H9 (cell line): ENCODE measurements around the gene NKAPD1. TPM values are rescaled to one million over a fixed set of nuclear protein-coding genes. Genes with fewer than 3 reads are reported as not detected.

Source experiments
- DNase-seq: peaks from one replicate; pipeline ENCODE4 v3.0.0-alpha.2; 2017
- H2AFZ ChIP-seq: one replicate; pipeline ENCODE4 v1.6.1; 2013; ENCODE audit warnings: mild to moderate bottlenecking, low read length, control low read depth, moderate library complexity
- H2AK5ac ChIP-seq: 2 replicates; pipeline ENCODE4 v1.6.1; 2013; ENCODE audit warnings: low read length, control low read depth, mixed read lengths; ENCODE audit not compliant: insufficient read length
- H2BK120ac ChIP-seq: one replicate; pipeline ENCODE4 v1.6.1; 2013; ENCODE audit warnings: low read depth, mild to moderate bottlenecking, low read length, control low read depth, inconsistent platforms; ENCODE audit not compliant: poor library complexity, severe bottlenecking
- H2BK12ac ChIP-seq: 2 replicates; pipeline ENCODE4 v1.6.1; 2013; ENCODE audit warnings: low read length, control low read depth, mixed read lengths, low read depth; ENCODE audit not compliant: insufficient read length
- H2BK15ac ChIP-seq: 2 replicates; pipeline ENCODE4 v1.6.1; 2013; ENCODE audit warnings: low read depth, low read length, control low read depth
- H2BK20ac ChIP-seq: one replicate; pipeline ENCODE4 v1.6.1; 2013; ENCODE audit warnings: low read depth, mild to moderate bottlenecking, low read length, control low read depth, inconsistent platforms; ENCODE audit not compliant: poor library complexity, severe bottlenecking
- H2BK5ac ChIP-seq: 2 replicates; pipeline ENCODE4 v1.6.1; 2013; ENCODE audit warnings: low read length, control low read depth, mixed read lengths; ENCODE audit not compliant: insufficient read length
- H3K14ac ChIP-seq: 2 replicates; pipeline ENCODE4 v1.6.1; 2013; ENCODE audit warnings: low read length, control low read depth; ENCODE audit not compliant: insufficient read depth
- H3K18ac ChIP-seq: 2 replicates; pipeline ENCODE4 v1.6.1; 2013; ENCODE audit warnings: low read depth, mild to moderate bottlenecking, mixed read lengths, low read length, control low read depth; ENCODE audit not compliant: insufficient read length
- H3K23ac ChIP-seq: 2 replicates; pipeline ENCODE4 v1.6.1; 2013; ENCODE audit warnings: low read length, control low read depth, mixed read lengths, low read depth; ENCODE audit not compliant: insufficient read length
- H3K23me2 ChIP-seq: 2 replicates; pipeline ENCODE4 v1.6.1; 2013; ENCODE audit warnings: low read depth, mild to moderate bottlenecking, mixed read lengths, low read length, control low read depth; ENCODE audit not compliant: insufficient read length, poor library complexity, severe bottlenecking
- H3K27ac ChIP-seq: 2 replicates; pipeline ENCODE4 v1.5.1; 2013; ENCODE audit warnings: low read length, control low read depth, mixed read lengths, low read depth; ENCODE audit not compliant: insufficient read length
- H3K27me3 ChIP-seq: 2 replicates; pipeline ENCODE4 v1.6.1; 2013; ENCODE audit warnings: low read length, control low read depth, inconsistent platforms; ENCODE audit not compliant: insufficient read depth
- H3K4ac ChIP-seq: 2 replicates; pipeline ENCODE4 v1.6.1; 2013; ENCODE audit warnings: low read depth, mild to moderate bottlenecking, control low read depth, inconsistent platforms, low read length, moderate library complexity
- H3K4me1 ChIP-seq: 2 replicates; pipeline ENCODE4 v1.6.1; 2013; ENCODE audit warnings: low read length, control low read depth, inconsistent platforms; ENCODE audit not compliant: insufficient read depth
- H3K4me2 ChIP-seq: 2 replicates; pipeline ENCODE4 v1.6.1; 2013; ENCODE audit warnings: low read length, control low read depth, mixed read lengths; ENCODE audit not compliant: insufficient read length, insufficient read depth
- H3K56ac ChIP-seq: 2 replicates; pipeline ENCODE4 v1.6.1; 2013; ENCODE audit warnings: low read depth, mild to moderate bottlenecking, mixed read lengths, low read length, control low read depth; ENCODE audit not compliant: insufficient read length
- H3K79me1 ChIP-seq: 2 replicates; pipeline ENCODE4 v1.6.1; 2013; ENCODE audit warnings: low read depth, mild to moderate bottlenecking, moderate library complexity, low read length, control low read depth, inconsistent platforms; ENCODE audit not compliant: insufficient read depth, poor library complexity, severe bottlenecking
- H3K79me2 ChIP-seq: 2 replicates; pipeline ENCODE4 v1.6.1; 2013; ENCODE audit warnings: low read length, control low read depth, inconsistent platforms; ENCODE audit not compliant: insufficient read depth
- H3K9ac ChIP-seq: 2 replicates; pipeline ENCODE4 v1.6.1; 2013; ENCODE audit warnings: low read length, control low read depth, mixed read lengths; ENCODE audit not compliant: insufficient read length; ENCODE audit errors: extremely low read depth
- H3K9me3 ChIP-seq: one replicate; pipeline ENCODE4 v1.6.1; 2013; ENCODE audit warnings: low read depth, low read length, inconsistent platforms; ENCODE audit not compliant: control insufficient read depth
- H3T11ph ChIP-seq: one replicate; pipeline ENCODE4 v1.6.1; 2013; ENCODE audit warnings: mild to moderate bottlenecking, low read length, control low read depth, inconsistent platforms
- H4K20me1 ChIP-seq: one replicate; pipeline ENCODE4 v1.6.1; 2013; ENCODE audit not compliant: control insufficient read depth, insufficient read length, insufficient read depth
- H4K5ac ChIP-seq: 2 replicates; pipeline ENCODE4 v1.6.1; 2013; ENCODE audit warnings: low read depth, mild to moderate bottlenecking, mixed read lengths, low read length, control low read depth; ENCODE audit not compliant: insufficient read length
- H4K8ac ChIP-seq: replicated peaks from 2 replicates; pipeline ENCODE4 v1.6.1; 2013; ENCODE audit warnings: low read length, control low read depth, mixed read lengths, low read depth; ENCODE audit not compliant: insufficient read length
- H4K91ac ChIP-seq: 2 replicates; pipeline ENCODE4 v1.6.1; 2013; ENCODE audit warnings: low read depth, mild to moderate bottlenecking, moderate library complexity, mixed read lengths, low read length, control low read depth; ENCODE audit not compliant: insufficient read length
- H3K27ac Mint-ChIP-seq, 3 experiments: 2 replicates in 2 of 3; 3 replicates in 1 of 3; pipeline ENCODE4 v1.8.0; 2020 to 2021; ENCODE audit warnings: mixed read lengths in 3 of 3, mild to moderate bottlenecking in 1 of 3, moderate library complexity in 1 of 3
- H3K27me3 Mint-ChIP-seq: 2 replicates; pipeline ENCODE4 v1.8.0; 2021; ENCODE audit warnings: low read depth, mild to moderate bottlenecking, moderate library complexity, mixed read lengths
- H3K36me3 Mint-ChIP-seq, 3 experiments: 2 replicates in 2 of 3; 3 replicates in 1 of 3; pipeline ENCODE4 v1.8.0; 2020 to 2021; ENCODE audit warnings: low read depth in 3 of 3, mixed read lengths in 3 of 3; ENCODE audit not compliant: insufficient read depth in 1 of 3
- H3K4me1 Mint-ChIP-seq, 2 experiments: 2 replicates each; pipeline ENCODE4 v1.8.0; 2020; ENCODE audit warnings: mixed read lengths in 2 of 2
- H3K4me3 Mint-ChIP-seq, 2 experiments: 2 replicates in 1 of 2; 3 replicates in 1 of 2; pipeline ENCODE4 v1.8.0; 2020 to 2021; ENCODE audit warnings: mild to moderate bottlenecking in 2 of 2, mixed read lengths in 2 of 2, moderate library complexity in 1 of 2
- H3K9me3 Mint-ChIP-seq, 2 experiments: 2 replicates in 1 of 2; 3 replicates in 1 of 2; pipeline ENCODE4 v1.8.0; 2020; ENCODE audit warnings: mild to moderate bottlenecking in 2 of 2, mixed read lengths in 2 of 2, moderate library complexity in 1 of 2
- WGBS: extraction: QIAGEN DNeasy Blood & Tissue Kit; methylation state at CpG from one replicate; pipeline ENCODE4 v1.1.7; 2013; ENCODE audit warnings: missing lambda C conversion rate, low lambda C conversion rate, mixed read lengths; ENCODE audit not compliant: insufficient read length; ENCODE audit errors: extremely low coverage; 5-methylcytosine and 5-hydroxymethylcytosine counted together
- total RNA-seq: library from RNA; stranded (reverse); gene quantifications from 2 replicates; pipeline ENCODE4 v1.2.1, GENCODE V29; 2021
- TF ChIP-seq, protein P1 (sequence below): fragments of 200-600 bp; sonication (generic); conservative IDR thresholded peaks from 3 replicates; pipeline ENCODE4 v1.8.0; 2021; ENCODE audit warnings: antibody characterized with exemption, mild to moderate bottlenecking

NKAPD1 gene
- total RNA-seq, 1 experiment from 2014 or later, result 25.9 TPM

DNA sequence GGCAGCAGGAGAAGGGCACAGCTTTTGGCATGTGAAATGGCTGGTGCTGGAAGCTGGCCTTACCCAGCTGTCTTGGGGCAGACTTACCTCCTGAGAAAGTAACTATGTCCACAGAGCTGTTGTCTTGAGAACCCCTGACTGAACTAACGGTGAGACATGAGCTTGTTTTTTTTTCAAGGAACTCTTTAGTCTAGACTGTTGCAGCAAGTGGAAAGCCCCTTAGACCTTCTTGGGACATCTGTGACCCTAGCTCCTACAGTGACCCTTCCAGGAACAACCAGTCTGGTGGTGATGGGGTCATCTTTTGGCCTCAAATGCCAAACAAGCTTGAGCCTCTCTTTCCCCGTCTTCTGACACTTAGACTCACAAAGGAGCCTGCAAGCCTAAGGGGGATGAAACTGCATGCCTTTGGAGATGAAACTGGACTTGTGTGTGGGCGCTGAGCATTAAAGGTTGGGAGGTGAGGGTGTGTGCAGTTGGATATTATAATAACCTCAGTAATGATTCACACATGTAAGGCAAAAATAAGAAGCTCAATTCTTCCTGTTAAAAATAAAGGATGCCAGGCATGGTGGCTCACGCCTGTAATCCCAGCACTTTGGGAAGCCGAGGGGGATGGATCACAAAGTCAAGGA lies 48.0 kb downstream of the NKAPD1 start:
- no peak overlapping the region for H2BK5ac ChIP-seq
- no peak overlapping the region for H3K14ac ChIP-seq
- no peak overlapping the region for H4K8ac ChIP-seq
- Mint-ChIP-seq H3K27ac (no peak overlapping the region; a peak in 1 of 7 replicates), H3K4me1 (no peaks in the 10 kb centered on the region), H3K4me3 (no peak overlapping the region), H3K9me3 (peaks cover 0 to 3% of the 10 kb centered on the region in 2 experiments; a peak in 2 of 5 replicates), H3K36me3 (no peaks in the 10 kb centered on the region), H3K27me3 (no peaks in the 10 kb centered on the region)
- no peak overlapping the region for H2BK120ac ChIP-seq
- H3K9me3 ChIP-seq, result no peaks in the 10 kb centered on the region
- H3K4ac ChIP-seq, result no peak overlapping the region
- no peak overlapping the region for H3K4me2 ChIP-seq
- H3K79me2 ChIP-seq, result no peaks in the 10 kb centered on the region
- no peaks in the 10 kb centered on the region for H3K27me3 ChIP-seq
- H3K23ac ChIP-seq, result no peak overlapping the region
- H3K27ac ChIP-seq, result no peak overlapping the region
- no peaks in the 10 kb centered on the region for H4K20me1 ChIP-seq
- H3K18ac ChIP-seq, result no peak overlapping the region
- H2BK15ac ChIP-seq, result no peak overlapping the region
- H3T11ph ChIP-seq, result no peak overlapping the region
- WGBS, result no CpG with 5 or more reads among the region's 5 CpGs
- H2AK5ac ChIP-seq, result no peak overlapping the region
- H4K91ac ChIP-seq, result no peak overlapping the region
- no peak overlapping the region for H2BK20ac ChIP-seq
- H3K56ac ChIP-seq, result no peak overlapping the region
- no peak overlapping the region for H2BK12ac ChIP-seq
- H3K79me1 ChIP-seq, result no peaks in the 10 kb centered on the region
- no peak overlapping the region for H4K5ac ChIP-seq
- DNase-seq, result no peak
- H3K9ac ChIP-seq, result no peak overlapping the region
- H3K4me1 ChIP-seq, result no peaks in the 10 kb centered on the region
- no peak overlapping the region for H2AFZ ChIP-seq
- TF ChIP-seq, protein P1, sequence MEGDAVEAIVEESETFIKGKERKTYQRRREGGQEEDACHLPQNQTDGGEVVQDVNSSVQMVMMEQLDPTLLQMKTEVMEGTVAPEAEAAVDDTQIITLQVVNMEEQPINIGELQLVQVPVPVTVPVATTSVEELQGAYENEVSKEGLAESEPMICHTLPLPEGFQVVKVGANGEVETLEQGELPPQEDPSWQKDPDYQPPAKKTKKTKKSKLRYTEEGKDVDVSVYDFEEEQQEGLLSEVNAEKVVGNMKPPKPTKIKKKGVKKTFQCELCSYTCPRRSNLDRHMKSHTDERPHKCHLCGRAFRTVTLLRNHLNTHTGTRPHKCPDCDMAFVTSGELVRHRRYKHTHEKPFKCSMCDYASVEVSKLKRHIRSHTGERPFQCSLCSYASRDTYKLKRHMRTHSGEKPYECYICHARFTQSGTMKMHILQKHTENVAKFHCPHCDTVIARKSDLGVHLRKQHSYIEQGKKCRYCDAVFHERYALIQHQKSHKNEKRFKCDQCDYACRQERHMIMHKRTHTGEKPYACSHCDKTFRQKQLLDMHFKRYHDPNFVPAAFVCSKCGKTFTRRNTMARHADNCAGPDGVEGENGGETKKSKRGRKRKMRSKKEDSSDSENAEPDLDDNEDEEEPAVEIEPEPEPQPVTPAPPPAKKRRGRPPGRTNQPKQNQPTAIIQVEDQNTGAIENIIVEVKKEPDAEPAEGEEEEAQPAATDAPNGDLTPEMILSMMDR, result no peak
- no peaks in the 10 kb centered on the region for H3K23me2 ChIP-seq
